ENCODE measurements around the gene SPIN2A. TPM values are rescaled to one million over a fixed set of nuclear protein-coding genes. Genes with fewer than 3 reads are reported as not detected.

SPIN2A gene
- total and polyA plus RNA-seq, 2 donors (not counting 3 experiments of a cell fraction or from before 2014, with no cell fraction given) = 0.22 to 0.75 TPM

- no peak for FAIRE-seq
- no TSS peak for BruUV-seq (replicated peaks)
Measured at GRCh38 chrX:57104406-57104805, 32.8 kb downstream of the SPIN2A start.

More at GRCh38 chrX:57104406-57104805, 32.8 kb downstream of the SPIN2A start:
- H3K27me3 ChIP-seq (ENCODE audit: control insufficient read depth in 2 of 2, insufficient read depth in 2 of 2, low read length in 2 of 2) = no peaks in the 10 kb centered on the region
- H3K36me3 ChIP-seq (ENCODE audit: control insufficient read depth in 2 of 2, extremely low read depth in 1 of 2, insufficient read depth in 2 of 2, low read length in 2 of 2) = no peaks in the 10 kb centered on the region
- DNase-seq (ENCODE audit: low read depth, low spot score) = no peak
- no peaks in the 10 kb centered on the region for H3K4me1 ChIP-seq (ENCODE audit: control insufficient read depth, extremely low read depth, insufficient read depth, low read length)
- ChIA-PET CTCF (no interaction called here), POLR2A (no interaction called here)
- intact Hi-C loops (cut with micrococcal nuclease) (no loop called here), dilution Hi-C loops (cut with MboI; ENCODE audit: extremely low pct_ligation_motif_present, low sequenced_read_pairs) (no loop called here)
- no peak overlapping the region for H2AFZ ChIP-seq (ENCODE audit: low read depth, low read length)
- no peaks in the 10 kb centered on the region for H3K9me3 ChIP-seq (replicated peaks; ENCODE audit: control insufficient read depth, insufficient read depth, low read length)
- no peak overlapping the region for H3K27ac ChIP-seq (ENCODE audit: insufficient read depth, low read depth, low read length)
- TF ChIP-seq EZH2 (IDR thresholded peaks at IDR 0.05; ENCODE audit: borderline replicate concordance, low read depth, low read length, severe bottlenecking) (no peak), FOS (IDR thresholded peaks at IDR 0.05; ENCODE audit: borderline replicate concordance, insufficient read depth, low read length) (no peak), POLR2A (IDR thresholded peaks at IDR 0.05; ENCODE audit: low read depth, low read length) (no peak), JUN (IDR thresholded peaks at IDR 0.05; ENCODE audit: borderline replicate concordance, insufficient read depth, insufficient read length, low read depth) (no peak), POLR2AphosphoS5 (IDR thresholded peaks at IDR 0.05; ENCODE audit: insufficient read depth, low read depth, low read length) (no peak), GATA2 (IDR thresholded peaks at IDR 0.05; ENCODE audit: insufficient read depth, insufficient read length, low read depth, low read length) (no peak), MYC (IDR thresholded peaks at IDR 0.05; ENCODE audit: low read depth, low read length) (no peak), CTCF (IDR thresholded peaks at IDR 0.05; ENCODE audit: extremely low read depth in 1 of 2, insufficient read depth in 1 of 2, low read depth in 1 of 2, low read length in 2 of 2) (no peak)
- TF ChIP-seq, protein P1, sequence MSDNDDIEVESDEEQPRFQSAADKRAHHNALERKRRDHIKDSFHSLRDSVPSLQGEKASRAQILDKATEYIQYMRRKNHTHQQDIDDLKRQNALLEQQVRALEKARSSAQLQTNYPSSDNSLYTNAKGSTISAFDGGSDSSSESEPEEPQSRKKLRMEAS (IDR thresholded peaks at IDR 0.05; ENCODE audit: insufficient read depth, insufficient read length) = no peak
- H4K20me1 ChIP-seq (replicated peaks; ENCODE audit: control insufficient read depth, extremely low read depth, insufficient read depth, low read length) = no peaks in the 10 kb centered on the region
- no peak overlapping the region for H3K4me3 ChIP-seq (replicated peaks in 1 of 3; ENCODE audit: insufficient read depth in 1 of 3, low read depth in 1 of 3, low read length in 3 of 3)
- no peaks in the 10 kb centered on the region for H3K79me2 ChIP-seq (ENCODE audit: control insufficient read depth, insufficient read depth, low read length)
- no peak overlapping the region for H3K4me2 ChIP-seq (ENCODE audit: insufficient read depth, low read length)
- H3K9me1 ChIP-seq (replicated peaks; ENCODE audit: control insufficient read depth, extremely low read depth, insufficient read depth, low read length) = no peaks in the 10 kb centered on the region
- H3K9ac ChIP-seq (replicated peaks; ENCODE audit: extremely low read depth, insufficient read depth, low read length) = no peak overlapping the region

All from endothelial cell of umbilical vein (primary cell).